HTR-8/SVneo (cell line): ENCODE measurements around the gene SAC3D1.
A peak's percentile ranks its signal among the peaks of the same experiment; 100 is the strongest.

Source experiments
- DNase-seq: peaks from one replicate; pipeline ENCODE4 v3.0.0; 2011; ENCODE audit warnings: low spot score, mixed read lengths; ENCODE audit not compliant: insufficient read length
- FAIRE-seq: peaks from 2 replicates; lab custom pipeline; 2011; peaks lifted over from hg19 to GRCh38; lab: Jason Lieb, UNC

Gene SAC3D1

DNA sequence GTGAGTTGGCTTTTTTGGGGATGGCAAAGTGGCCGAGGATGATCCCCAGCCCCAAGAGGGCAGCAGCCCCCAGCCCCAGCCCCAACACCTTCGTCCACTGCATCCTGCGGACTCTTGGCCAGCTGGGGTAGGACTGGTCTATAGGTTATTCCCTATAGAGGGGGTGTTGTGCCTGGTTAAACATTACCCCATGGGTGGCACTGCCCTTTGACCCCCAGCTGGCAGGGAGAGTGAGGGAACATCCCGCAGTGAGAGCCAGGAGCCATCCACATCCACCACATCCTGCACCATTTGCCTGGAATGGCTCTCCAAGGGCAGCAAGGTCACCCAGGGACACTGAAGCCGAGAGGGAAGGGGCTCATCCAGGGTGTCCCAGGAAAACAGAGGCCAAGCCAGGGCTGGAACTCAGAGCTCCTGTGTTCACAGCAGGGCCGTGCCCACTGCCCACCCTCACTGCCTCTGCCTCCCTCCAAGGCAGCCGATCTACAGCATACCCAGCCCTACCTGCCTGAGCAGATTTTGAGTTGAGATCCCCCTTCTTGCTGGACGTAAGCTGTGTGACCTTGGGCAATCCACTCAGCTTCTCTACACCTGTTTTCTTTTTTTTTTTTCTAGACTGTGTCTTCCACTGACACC is 17.5 kb downstream of the SAC3D1 start, which contains the start of gene NAALADL1:
Gene NAALADL1 (minus strand): TSS at position 135 of the 636 bp plus-strand sequence. CDS start 32 bp downstream, at position 103.
- FAIRE-seq = no peak
- no peak for DNase-seq

DNA sequence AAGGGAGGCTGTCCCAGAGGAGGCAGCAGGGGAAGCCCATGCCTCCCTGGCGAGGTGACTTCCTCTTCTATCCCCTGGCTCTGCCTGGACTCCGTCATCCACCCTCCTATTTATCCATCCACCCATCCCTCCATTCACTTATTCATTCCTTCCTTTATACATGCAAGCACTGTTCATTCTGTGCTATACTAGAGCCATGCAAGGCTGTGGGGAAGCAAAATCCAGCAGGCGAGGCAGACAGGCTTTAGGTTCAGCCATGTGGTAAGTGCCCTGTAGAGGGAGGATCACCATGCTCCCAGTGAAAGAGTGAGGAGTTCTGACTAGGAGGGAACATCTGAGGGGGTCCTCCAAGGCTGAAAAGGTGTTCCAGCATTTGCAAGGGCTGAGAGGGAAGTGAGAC is 18.5 kb downstream of the SAC3D1 start:
- DNase-seq (no peak), FAIRE-seq (no peak)

DNA sequence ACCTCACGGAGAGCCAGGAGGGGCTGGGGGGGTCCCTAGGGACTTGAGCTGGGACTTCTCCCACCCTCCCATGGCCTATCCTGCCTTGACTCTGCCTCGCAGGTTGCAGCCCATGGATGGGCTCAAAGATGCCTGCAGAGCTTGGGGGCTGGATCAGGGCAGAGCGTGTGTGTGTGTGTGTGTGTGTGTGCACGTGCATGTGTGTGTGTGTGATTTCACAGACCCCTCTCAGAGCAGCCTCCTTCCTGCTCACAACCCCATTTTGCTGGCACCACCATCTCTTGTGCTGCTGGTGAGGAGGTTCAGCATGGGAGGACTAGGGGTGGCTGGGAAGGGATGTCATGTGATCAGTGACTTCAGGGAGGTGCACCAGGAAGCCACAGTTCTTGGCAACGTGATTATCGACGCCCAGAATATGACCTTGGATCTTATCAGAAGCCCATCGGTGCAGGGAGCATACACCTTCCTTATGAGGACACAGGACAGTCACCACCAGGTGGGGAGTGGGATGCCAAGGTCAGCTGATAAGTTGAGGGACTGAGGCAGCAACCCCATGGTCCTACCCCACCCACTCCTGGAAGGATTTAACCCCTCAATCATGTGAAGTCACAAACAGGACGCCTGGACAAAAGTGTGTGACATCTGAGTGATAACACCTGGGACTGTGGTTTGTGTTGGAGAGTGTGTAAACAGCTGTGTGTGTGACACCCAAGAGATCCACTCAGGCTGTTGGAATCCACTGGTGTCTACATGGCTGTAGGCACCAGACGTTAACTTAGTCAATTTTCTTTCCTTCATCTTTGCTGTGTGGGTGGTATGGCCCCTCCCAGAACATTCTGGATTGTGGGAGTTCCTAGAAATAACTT is 19.2 kb downstream of the SAC3D1 start:
- FAIRE-seq (no peak), DNase-seq (no peak)

DNA sequence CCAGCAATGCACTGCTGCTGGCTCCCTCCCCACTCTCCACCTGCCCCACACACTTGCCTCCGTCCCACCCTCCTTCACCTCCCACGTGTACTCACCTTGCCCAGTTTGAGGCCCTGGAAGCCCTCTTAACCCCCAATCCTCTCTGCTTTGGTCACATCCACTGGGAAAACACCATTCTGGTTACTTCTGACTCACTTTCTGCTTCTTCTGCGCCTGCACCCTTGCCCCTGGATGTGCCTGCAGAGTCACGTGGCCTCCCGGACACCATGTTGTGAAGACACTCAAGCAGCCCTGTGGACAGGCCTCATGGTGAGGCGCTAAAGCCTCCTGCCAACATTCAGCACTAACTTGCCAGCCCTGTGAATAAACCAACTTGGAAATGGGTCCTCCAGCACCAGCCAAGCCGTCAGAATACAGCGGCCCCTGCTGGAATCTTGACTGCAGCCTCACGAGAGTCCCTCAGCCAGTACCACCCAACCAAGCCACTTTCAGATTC is 20.0 kb downstream of the SAC3D1 start:
- FAIRE-seq (no peak), DNase-seq (no peak)

DNA sequence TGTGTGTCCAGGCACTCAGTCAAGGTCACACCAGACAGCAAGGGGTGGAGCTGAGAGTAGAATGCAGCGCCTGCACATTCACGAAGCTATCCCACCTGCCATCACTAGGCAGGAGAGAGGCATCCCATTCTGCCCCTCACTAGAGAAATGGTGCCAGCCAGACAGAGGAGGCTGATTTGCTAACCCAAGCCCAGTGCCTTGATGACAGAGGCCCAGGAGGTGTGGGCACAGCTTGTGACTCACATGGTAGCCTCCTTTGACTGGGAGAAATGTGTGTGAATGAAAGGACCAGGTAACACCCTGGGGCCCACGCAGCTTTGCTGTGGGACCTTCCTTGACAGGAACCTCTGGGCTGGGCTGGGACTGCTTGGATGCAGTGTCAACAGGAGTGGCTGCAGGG is 22.5 kb downstream of the SAC3D1 start:
- no peak for FAIRE-seq
- DNase-seq = no peak

GRCh38 chr11:65064847-65065240 is 23.8 kb downstream of the SAC3D1 start:
- FAIRE-seq (no peak), DNase-seq (no peak)

- no peak for FAIRE-seq
Observed at GRCh38 chr11:65065851-65066250, 24.8 kb downstream of the SAC3D1 start.

GRCh38 chr11:65066315-65066714 is 25.3 kb downstream of the SAC3D1 start:
- DNase-seq (no peak), FAIRE-seq (no peak)

More at GRCh38 chr11:65065851-65066250, 24.8 kb downstream of the SAC3D1 start:
- DNase-seq = no peak

DNA sequence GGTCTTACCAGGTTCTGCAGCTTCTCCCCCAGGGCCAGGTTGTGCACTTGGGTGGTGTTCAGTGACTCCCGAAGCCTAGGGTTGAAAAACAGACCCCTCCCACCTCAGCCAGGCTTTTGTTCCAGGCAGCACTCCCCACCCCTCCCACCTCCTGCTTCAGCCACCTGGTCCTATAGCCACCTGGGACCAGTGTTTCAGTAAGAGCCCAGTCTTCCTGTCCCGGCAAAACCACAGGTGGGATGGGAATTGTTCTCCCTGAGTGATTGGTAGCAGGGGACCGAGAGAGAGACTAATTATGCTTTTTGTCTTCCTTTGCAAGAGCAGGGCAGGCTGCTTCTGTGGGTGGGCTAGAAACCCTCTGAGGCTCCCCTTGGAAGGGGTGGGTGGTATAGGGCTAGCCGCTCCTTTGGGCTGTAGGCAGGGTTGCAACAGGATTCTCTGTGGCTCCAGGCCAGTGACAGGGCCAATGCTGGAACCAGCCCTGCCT is 25.8 kb downstream of the SAC3D1 start:
- FAIRE-seq (no peak), DNase-seq (no peak)

DNA sequence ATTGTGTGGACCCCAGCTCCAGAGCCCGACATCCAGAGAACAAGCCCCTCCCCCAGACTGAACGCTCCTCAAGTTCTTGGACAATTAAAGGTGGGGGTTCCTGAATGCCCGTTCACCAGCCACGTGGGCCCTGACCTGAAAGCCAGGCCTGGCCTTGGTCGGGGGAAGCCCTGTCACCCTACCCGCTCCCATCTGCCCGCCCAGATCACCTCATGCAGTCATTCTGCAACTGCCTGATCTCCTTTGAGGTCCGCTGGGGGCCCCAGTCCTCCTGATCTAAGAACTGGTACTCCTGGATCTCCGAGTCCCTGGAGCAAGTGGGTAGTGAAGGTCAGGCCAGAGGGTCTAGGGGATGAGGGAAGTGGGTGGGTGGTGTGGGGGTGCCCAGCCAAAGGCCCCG is 26.4 kb downstream of the SAC3D1 start:
- DNase-seq (no peak), FAIRE-seq (no peak)

GRCh38 chr11:65069217-65069616 is 28.2 kb downstream of the SAC3D1 start:
- no peak for DNase-seq
- no peak for FAIRE-seq

DNA sequence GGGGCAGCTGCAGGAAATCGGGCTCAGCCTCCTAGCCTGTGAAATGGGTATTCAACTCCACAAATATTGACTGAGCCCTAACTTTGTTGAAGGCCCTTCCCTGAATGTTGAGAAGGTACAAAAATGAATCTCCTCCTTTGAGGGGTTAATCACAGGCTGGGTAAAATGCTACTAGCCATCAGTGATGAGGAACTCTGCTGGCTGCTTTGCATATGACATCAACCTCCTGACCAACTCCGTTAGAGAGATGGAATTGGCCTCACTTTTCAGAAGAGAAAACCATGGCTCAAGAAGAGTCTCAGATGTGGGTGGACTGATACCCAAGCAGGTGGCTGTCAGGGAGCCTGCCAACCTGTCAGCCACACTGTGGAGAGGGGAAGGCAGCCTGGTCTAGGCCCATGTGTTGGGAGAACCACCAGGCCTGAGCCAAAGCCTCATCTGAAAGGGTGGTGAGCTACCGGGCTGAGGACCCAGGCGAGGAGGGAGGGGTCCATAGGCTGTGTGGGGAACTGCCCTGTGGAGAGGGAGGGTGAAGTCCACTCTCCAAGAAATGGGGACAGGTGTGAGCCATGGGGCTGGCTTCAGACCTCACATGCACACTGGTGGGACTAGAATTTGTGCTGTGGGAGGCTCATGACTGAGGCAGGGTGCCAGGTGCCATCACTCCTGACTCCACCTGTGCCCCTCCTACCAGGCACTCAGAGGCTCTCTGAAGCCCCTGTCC is 31.1 kb downstream of the SAC3D1 start:
- DNase-seq (no peak), FAIRE-seq (no peak)

DNA sequence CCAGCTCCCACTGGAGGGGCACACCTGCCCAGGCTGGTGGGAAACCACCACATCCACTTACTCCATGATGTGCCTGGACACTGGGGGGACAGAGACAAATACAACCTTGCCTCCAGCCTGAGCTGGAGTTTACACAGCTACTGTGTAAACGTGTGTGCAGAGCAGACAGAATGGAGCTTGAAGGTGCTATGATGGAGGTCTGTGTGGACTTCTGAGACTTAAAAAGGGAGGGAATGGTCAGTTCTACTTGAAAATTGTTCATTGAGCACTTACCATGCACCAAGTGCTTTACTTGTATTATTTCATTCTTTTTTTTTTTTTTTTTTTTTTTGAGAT is 31.6 kb downstream of the SAC3D1 start:
- no peak for DNase-seq
- FAIRE-seq = no peak

- DNase-seq = no peak
Observed at GRCh38 chr11:65077451-65077850, 36.4 kb downstream of the SAC3D1 start.

GRCh38 chr11:65078151-65078550 is 37.1 kb downstream of the SAC3D1 start:
- DNase-seq (no peak), FAIRE-seq (no peak)

More at GRCh38 chr11:65077451-65077850, 36.4 kb downstream of the SAC3D1 start:
- no peak for FAIRE-seq

- FAIRE-seq (no peak), DNase-seq (no peak)
Observed at GRCh38 chr11:65078786-65079342, 37.9 kb downstream of the SAC3D1 start.

GRCh38 chr11:65083134-65083833 is 42.3 kb downstream of the SAC3D1 start:
- FAIRE-seq (no peak), DNase-seq (no peak)

DNA sequence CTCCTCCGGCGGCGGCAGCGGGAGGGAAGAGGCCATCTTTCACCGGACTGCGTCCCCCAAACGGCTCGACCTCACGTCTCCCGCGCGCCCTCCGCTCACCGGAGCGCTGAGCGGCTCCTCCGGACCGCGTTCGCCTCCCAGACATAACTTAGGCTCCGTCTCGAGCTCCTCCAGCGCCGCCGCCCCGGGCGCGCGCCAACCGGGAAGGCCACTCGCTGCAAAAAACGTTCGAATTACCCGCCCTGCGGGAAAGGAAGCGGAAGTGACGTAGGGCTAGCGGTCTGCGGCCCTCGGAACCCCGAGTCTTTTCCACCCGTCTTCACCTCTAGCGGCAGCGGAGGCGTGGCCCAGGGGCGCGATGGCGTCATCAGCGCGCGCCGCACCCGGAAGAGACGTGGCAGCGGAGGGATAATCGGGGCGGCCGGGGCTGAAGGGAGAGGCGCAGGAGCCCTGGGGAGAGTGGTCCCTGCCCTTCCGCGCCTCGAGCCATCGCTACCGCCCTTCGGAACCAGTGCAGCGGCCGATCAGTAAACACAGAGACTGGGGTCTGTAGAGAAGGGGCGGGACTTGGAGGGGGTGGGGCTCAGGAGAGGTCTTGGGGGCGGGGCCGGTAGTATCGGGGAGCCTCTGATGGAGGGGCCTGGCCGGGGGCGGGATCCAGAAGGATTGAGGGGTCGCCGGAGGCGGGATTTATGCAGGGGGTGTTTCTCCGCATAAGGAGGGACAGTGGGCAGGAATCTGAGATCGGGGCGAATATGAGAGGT is 43.0 kb downstream of the SAC3D1 start, which contains the start of the genes CDCA5 and ZFPL1:
Gene CDCA5 (minus strand): TSS at position 207 of the 764 bp plus-strand sequence. CDS start 62 bp downstream, at position 145.
Gene ZFPL1 (plus strand): TSS at position 389 of the 764 bp plus-strand sequence. CDS start 477 bp downstream, outside the sequence.
- FAIRE-seq = peak; percentile 76
- peak; percentile 98 for DNase-seq
